Stimulated activated CD4-positive, alpha-beta T cell treated with anti-CD3 and anti-CD28 coated beads, Interleukin-1b, Interleukin-23, amount 100 ng/mL, for 4 hours (primary cell): ENCODE data around the gene CENPX.
"Not testable (repeated sequence)": the region's sequence is repeated elsewhere in the genome, so short reads cannot be mapped to it uniquely, and the experiment has no call there.

Experiments used
- DNase-seq, 2 donors: peaks; one replicate each; pipeline ENCODE4 v3.0.0-alpha.2; 2020; ENCODE audit warnings: low read depth in 2 of 2

The CENPX gene

GRCh38 chr17:81998691-81999438, 23.8 kb downstream of the CENPX start:
- no peak for DNase-seq

- DNase-seq: no peak
Measured at GRCh38 chr17:81998212-81998611, 24.5 kb downstream of the CENPX start.

- DNase-seq: no peak
Measured at GRCh38 chr17:81996757-81997441, 25.8 kb downstream of the CENPX start.

GRCh38 chr17:81996232-81996756, 26.4 kb downstream of the CENPX start:
- no peak for DNase-seq

GRCh38 chr17:81995463-81996231, 27.0 kb downstream of the CENPX start:
- no peak for DNase-seq

- no peak for DNase-seq
Measured at GRCh38 chr17:81994593-81995462, 27.9 kb downstream of the CENPX start.

GRCh38 chr17:81993729-81994592, 28.7 kb downstream of the CENPX start:
- DNase-seq: no peak

- DNase-seq: no peak
Measured at GRCh38 chr17:81992306-81993102, 30.2 kb downstream of the CENPX start.

- DNase-seq: no peak
Measured at GRCh38 chr17:81991684-81992305, 30.9 kb downstream of the CENPX start.

GRCh38 chr17:81990836-81991683, 31.6 kb downstream of the CENPX start:
- DNase-seq: no peak

- no peak for DNase-seq
Measured at GRCh38 chr17:81987161-81987770, 35.4 kb downstream of the CENPX start.

GRCh38 chr17:81986606-81987005, 36.1 kb downstream of the CENPX start:
- no peak for DNase-seq

GRCh38 chr17:81984773-81985410, 37.8 kb downstream of the CENPX start:
- DNase-seq: no peak

- no peak for DNase-seq
Measured at GRCh38 chr17:81983639-81984373, 38.9 kb downstream of the CENPX start.

- DNase-seq: no peak
Measured at GRCh38 chr17:81983011-81983638, 39.6 kb downstream of the CENPX start.

GRCh38 chr17:81981511-81981910, 41.2 kb downstream of the CENPX start:
- DNase-seq: not testable (repeated sequence)
